ENCODE results near the gene ZMYM2. TPM values are rescaled to one million over a fixed set of nuclear protein-coding genes. Genes with fewer than 3 reads are reported as not detected.

ZMYM2 gene
- total and polyA plus RNA-seq, 2 experiments from 2014 or later, result 87.9 to 159 TPM

- TF ChIP-seq ZNF462 (CRISPR knock-in tag; IDR thresholded peaks at IDR 0.05) (no peak), ZNF114 (CRISPR knock-in tag; IDR thresholded peaks at IDR 0.05) (no peak), JUNB (IDR thresholded peaks at IDR 0.05; ENCODE audit: unreplicated experiment) (no peak), NANOG (IDR thresholded peaks at IDR 0.05; ENCODE audit: borderline replicate concordance) (no peak)
Measured at GRCh38 chr13:19961489-19961888, 3.0 kb downstream of the ZMYM2 start (continued).

GRCh38 chr13:19961924-19962323 lies 3.4 kb downstream of the ZMYM2 start:
- Mint-ChIP-seq H3K27me3 (ENCODE audit: insufficient read depth, low read depth, poor library complexity) (peaks cover 4% of the 10 kb centered on the region), H3K4me3 (peak overlapping the region; percentile 58; the same call in 2 of the 3 replicates), H3K36me3 (ENCODE audit: low read depth) (peaks cover 63% of the 10 kb centered on the region), H3K27ac (no peak overlapping the region), H3K9me3 (peaks cover 4% of the 10 kb centered on the region; the same call in 2 of the 3 replicates), H3K4me1 (peaks cover 17% of the 10 kb centered on the region)
- peaks cover 53% of the 10 kb centered on the region for H4K20me1 ChIP-seq (replicated peaks; ENCODE audit: insufficient read depth)
- DNase-seq (ENCODE audit: low spot score) (no peak), ATAC-seq (no peak)
- TF ChIP-seq NANOG (IDR thresholded peaks at IDR 0.05; ENCODE audit: borderline replicate concordance) (no peak), EZH2 (IDR thresholded peaks at IDR 0.05; ENCODE audit: low read depth, unreplicated experiment) (no peak)
- H3K27me3 ChIP-seq (ENCODE audit: insufficient read depth), result no peaks in the 10 kb centered on the region
- peak overlapping the region; percentile 86 for H3K4me2 ChIP-seq
- H3K4me1 ChIP-seq (ENCODE audit: insufficient read depth), result peaks cover 18% of the 10 kb centered on the region
- H3K36me3 ChIP-seq (ENCODE audit: insufficient read depth), result peaks cover 10% of the 10 kb centered on the region
- no peak overlapping the region for H2AFZ ChIP-seq
- H3K79me2 ChIP-seq (replicated peaks; ENCODE audit: insufficient read depth), result peaks cover 76% of the 10 kb centered on the region
- peak overlapping the region; percentile 68 for H3K4me3 ChIP-seq
- peaks cover 3% of the 10 kb centered on the region; the same call in 1 of the 2 replicates for H3F3A ChIP-seq (replicated peaks; ENCODE audit: low read depth)
- H3K27ac ChIP-seq (ENCODE audit: low read depth), result no peak overlapping the region
- no peaks in the 10 kb centered on the region for H3K9me2 ChIP-seq (ENCODE audit: insufficient read depth)

Data from GM23338 (cell line).